ENCODE measurements around the gene NPAT.

The NPAT gene

GRCh38 chr11:108233277-108233945 lies 11.0 kb upstream of the NPAT start:
- TF ChIP-seq CTCF (IDR thresholded peaks at IDR 0.05; ENCODE audit: low read depth, low read length, missing control alignments) = no peak
- DNase-seq = no peak
- H3K36me3 ChIP-seq (replicated peaks) = peaks cover 33% of the 10 kb centered on the region
- in situ Hi-C loops (cut with HindIII; ENCODE audit: low pct_ligation_motif_present, low sequenced_read_pairs) = no loop called here
- H3K27me3 ChIP-seq (replicated peaks) = no peaks in the 10 kb centered on the region
- H3K4me3 ChIP-seq (ENCODE audit: low read depth, low read length) = no peak overlapping the region
- H3K27ac ChIP-seq = no peak overlapping the region

DNA sequence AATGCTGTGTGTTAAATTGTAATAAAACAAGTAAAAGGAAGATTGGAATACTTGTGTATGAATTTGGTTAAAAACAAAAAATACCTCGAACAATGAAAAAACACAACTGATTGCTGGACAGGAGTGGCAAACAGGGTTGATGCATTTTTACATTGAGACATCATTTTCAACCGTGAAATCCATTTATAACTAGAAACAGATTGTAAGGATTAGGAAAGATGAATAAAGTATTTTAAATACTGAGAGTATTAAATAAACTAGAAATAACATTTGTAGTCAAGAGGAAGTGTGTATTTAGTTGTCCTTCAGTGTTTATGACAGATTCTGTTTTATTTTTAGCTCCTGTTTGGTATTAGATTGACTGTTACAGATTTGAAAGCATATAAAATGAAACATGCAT lies 5.8 kb upstream of the NPAT start:
- TF ChIP-seq CTCF (IDR thresholded peaks at IDR 0.05; ENCODE audit: low read depth, low read length, missing control alignments) = no peak
- no peaks in the 10 kb centered on the region for H3K27me3 ChIP-seq (replicated peaks)
- H3K27ac ChIP-seq = no peak overlapping the region
- H3K36me3 ChIP-seq (replicated peaks) = peaks cover 34% of the 10 kb centered on the region
- H3K4me3 ChIP-seq (ENCODE audit: low read depth, low read length) = no peak overlapping the region
- in situ Hi-C loops (cut with HindIII; ENCODE audit: low pct_ligation_motif_present, low sequenced_read_pairs) = no loop called here
- DNase-seq = no peak

- Histone ChIP-seq H3K27me3 (replicated peaks) (no peaks in the 10 kb centered on the region), H3K36me3 (replicated peaks) (peaks cover 20% of the 10 kb centered on the region), H3K27ac (no peak overlapping the region), H3K4me3 (ENCODE audit: low read depth, low read length) (no peak overlapping the region)
- TF ChIP-seq CTCF (IDR thresholded peaks at IDR 0.05; ENCODE audit: low read depth, low read length, missing control alignments) = no peak
- in situ Hi-C loops (cut with HindIII; ENCODE audit: low pct_ligation_motif_present, low sequenced_read_pairs) = no loop called here
- DNase-seq = no peak
Observed at GRCh38 chr11:108226036-108226435, 3.6 kb upstream of the NPAT start.

GRCh38 chr11:108224911-108225786 lies 2.7 kb upstream of the NPAT start:
- no peak for TF ChIP-seq CTCF (IDR thresholded peaks at IDR 0.05; ENCODE audit: low read depth, low read length, missing control alignments)
- in situ Hi-C loops (cut with HindIII; ENCODE audit: low pct_ligation_motif_present, low sequenced_read_pairs) = no loop called here
- Histone ChIP-seq H3K27me3 (replicated peaks) (no peaks in the 10 kb centered on the region), H3K36me3 (replicated peaks) (peaks cover 16% of the 10 kb centered on the region), H3K27ac (no peak overlapping the region), H3K4me3 (ENCODE audit: low read depth, low read length) (no peak overlapping the region)
- DNase-seq = no peak

GRCh38 chr11:108224366-108224765 lies 1.9 kb upstream of the NPAT start:
- Histone ChIP-seq H3K4me3 (ENCODE audit: low read depth, low read length) (peak overlapping the region; percentile 93), H3K27ac (peak overlapping the region; percentile 82), H3K36me3 (replicated peaks) (peaks cover 10% of the 10 kb centered on the region), H3K27me3 (replicated peaks) (no peaks in the 10 kb centered on the region)
- no peak for DNase-seq
- in situ Hi-C loops (cut with HindIII; ENCODE audit: low pct_ligation_motif_present, low sequenced_read_pairs) = no loop called here
- TF ChIP-seq CTCF (IDR thresholded peaks at IDR 0.05; ENCODE audit: low read depth, low read length, missing control alignments) = no peak
